ENCODE data around the gene CSK. TPM values are rescaled to one million over a fixed set of nuclear protein-coding genes. Genes with fewer than 3 reads are reported as not detected.

The CSK gene
- total and polyA plus RNA-seq, 2 of the 8 experiments (the other 6 are each of a cell fraction or from before 2014, with no cell fraction given) = 13.7 to 50.2 TPM

GRCh38 chr15:74812533-74812932 is 30.7 kb downstream of the CSK start, which contains the start of gene LMAN1L:
TSS of gene LMAN1L (plus strand) at chr15:74812835. CDS start at chr15:74812855, 20 bp downstream.
- Histone ChIP-seq H3K23ac (ENCODE audit: insufficient read length) (no peak within 1 kb of the TSS), H4K8ac (ENCODE audit: extremely low read depth, insufficient read depth, low read length) (no peak within 1 kb of the TSS), H3K4me2 (ENCODE audit: insufficient read depth in 1 of 2, low read depth in 2 of 2, low read length in 2 of 2) (no peak within 1 kb of the TSS), H2AFZ (ENCODE audit: low read length) (no peak within 1 kb of the TSS), H3K9me3 (ENCODE audit: insufficient read depth in 2 of 2, low read depth in 1 of 2, low read length in 1 of 2) (no peaks in the 10 kb centered on the region), H3K79me1 (ENCODE audit: low read depth, low read length) (no peaks in the 10 kb centered on the region), H4K91ac (replicated peaks; ENCODE audit: insufficient read length, low read length) (no peak within 1 kb of the TSS), H2BK15ac (ENCODE audit: low read length) (no peak within 1 kb of the TSS), H3K27ac (ENCODE audit: low read depth, low read length) (no peak within 1 kb of the TSS), H4K20me1 (replicated peaks in 1 of 2; ENCODE audit: control insufficient read depth in 1 of 2, insufficient read depth in 2 of 2, low read length in 2 of 2) (no peaks in the 10 kb centered on the region), H3K4me3 (ENCODE audit: extremely low read depth in 1 of 4, insufficient read depth in 2 of 4, low read depth in 3 of 4, low read length in 4 of 4) (no peak within 1 kb of the TSS), H2AK5ac (ENCODE audit: low read depth, low read length) (peak within 1 kb of the TSS; percentile 39; the same call in 1 of the 2 replicates), H3K23me2 (ENCODE audit: low read depth, low read length) (no peaks in the 10 kb centered on the region), H3K36me3 (ENCODE audit: control insufficient read depth in 2 of 4, insufficient read depth in 4 of 4, low read length in 3 of 4) (no peaks in the 10 kb centered on the region), H3K4ac (replicated peaks; ENCODE audit: insufficient read length, low read depth, low read length) (no peak within 1 kb of the TSS), H3K18ac (ENCODE audit: extremely low read depth, low read length) (no peak within 1 kb of the TSS), H2BK12ac (ENCODE audit: low read depth, low read length) (no peak within 1 kb of the TSS), H3K56ac (replicated peaks; ENCODE audit: insufficient read length, low read depth, low read length) (no peak within 1 kb of the TSS), H2BK5ac (ENCODE audit: low read depth, low read length) (no peak within 1 kb of the TSS), H3K4me1 (replicated peaks in 1 of 4; ENCODE audit: control insufficient read depth in 3 of 4, insufficient read depth in 4 of 4, low read length in 3 of 4) (peaks cover 0 to 9% (median 5%) of the 10 kb centered on the region in 4 experiments; a peak in 5 of 7 replicates), H3K14ac (ENCODE audit: insufficient read length) (no peak within 1 kb of the TSS), H3K79me2 (ENCODE audit: control insufficient read depth in 1 of 2, insufficient read depth in 2 of 2, low read length in 2 of 2) (no peaks in the 10 kb centered on the region), H2BK20ac (ENCODE audit: low read length) (no peak within 1 kb of the TSS), H2BK120ac (replicated peaks; ENCODE audit: low read depth, low read length) (no peak within 1 kb of the TSS), H3K27me3 (replicated peaks in 1 of 4; ENCODE audit: control insufficient read depth in 3 of 4, extremely low read depth in 1 of 4, insufficient read depth in 3 of 4, low read length in 3 of 4) (no peaks in the 10 kb centered on the region), H4K5ac (ENCODE audit: insufficient read length, low read depth, low read length) (no peak within 1 kb of the TSS), H3K9ac (replicated peaks in 1 of 4; ENCODE audit: extremely low read depth in 1 of 4, low read depth in 3 of 4, low read length in 3 of 4) (no peak within 1 kb of the TSS)
- FAIRE-seq (no peak), DNase-seq (ENCODE audit: low read depth in 1 of 2, low spot score in 2 of 2) (no peak)
- ChIA-PET POLR2A (ENCODE audit: partially characterized antibody) (interaction anchor here (0.9 kb wide), 1 partner anchor 14 kb away, joined by 5 read pairs; the partner anchor contains the start of gene CPLX3), CTCF (ENCODE audit: partially characterized antibody) (interaction anchor here (0.7 to 10.2 kb wide), 12 partner anchors 8 to 179 kb away, joined by 3 to 113 read pairs (median 4); partner anchors contain the start of genes CPLX3 and CSK)
- WGBS, 2 experiments (ENCODE audit: extremely low coverage in 1 of 2, insufficient coverage in 1 of 2, insufficient read length in 1 of 2, insufficient replicate concordance in 2 of 2, low coverage in 1 of 2, low lambda C conversion rate in 2 of 2, missing lambda C conversion rate in 1 of 2) = 90% methylated on average over 12 of the region's 12 CpGs; no CpG with 5 or more reads in 1 of the 2 experiments
- TF ChIP-seq PHF8 (conservative IDR thresholded peaks at IDR 0.05; ENCODE audit: low read depth, low read length) = no peak
- no peak for TF ChIP-seq POLR2AphosphoS5 (IDR thresholded peaks at IDR 0.05; ENCODE audit: low read depth, low read length)
- TF ChIP-seq ATF2 (IDR thresholded peaks at IDR 0.05; ENCODE audit: low read length) = no peak
- TF ChIP-seq SP1 (IDR thresholded peaks at IDR 0.05; ENCODE audit: low read depth, low read length) = no peak
- TF ChIP-seq MAFK (IDR thresholded peaks at IDR 0.05; ENCODE audit: low read depth, low read length) = no peak
- no peak for TF ChIP-seq TEAD4 (IDR thresholded peaks at IDR 0.05; ENCODE audit: low read depth, low read length)
- TF ChIP-seq EGR1 (IDR thresholded peaks at IDR 0.05; ENCODE audit: borderline replicate concordance, low read depth, low read length) = no peak
- TF ChIP-seq KDM5A (IDR thresholded peaks at IDR 0.05; ENCODE audit: low read length) = no peak
- no peak for TF ChIP-seq NANOG (IDR thresholded peaks at IDR 0.05; ENCODE audit: insufficient read depth, low read depth, low read length, poor library complexity, severe bottlenecking)
- no peak for TF ChIP-seq E2F6 (IDR thresholded peaks at IDR 0.05)
- no peak for TF ChIP-seq HDAC6 (IDR thresholded peaks at IDR 0.05; ENCODE audit: low read depth, low read length)
- no peak for TF ChIP-seq JUN (IDR thresholded peaks at IDR 0.05; ENCODE audit: low read depth, low read length)
